ENCODE results near the gene MCM3AP.

GRCh38 chr21:46299167-46299566 is 13.8 kb upstream of the MCM3AP start:
- TF ChIP-seq MAX (IDR thresholded peaks at IDR 0.05) (no peak), TEAD4 (IDR thresholded peaks at IDR 0.05) (no peak)

All from Ishikawa (cell line).